ENCODE results near the gene RILPL2.

DNA sequence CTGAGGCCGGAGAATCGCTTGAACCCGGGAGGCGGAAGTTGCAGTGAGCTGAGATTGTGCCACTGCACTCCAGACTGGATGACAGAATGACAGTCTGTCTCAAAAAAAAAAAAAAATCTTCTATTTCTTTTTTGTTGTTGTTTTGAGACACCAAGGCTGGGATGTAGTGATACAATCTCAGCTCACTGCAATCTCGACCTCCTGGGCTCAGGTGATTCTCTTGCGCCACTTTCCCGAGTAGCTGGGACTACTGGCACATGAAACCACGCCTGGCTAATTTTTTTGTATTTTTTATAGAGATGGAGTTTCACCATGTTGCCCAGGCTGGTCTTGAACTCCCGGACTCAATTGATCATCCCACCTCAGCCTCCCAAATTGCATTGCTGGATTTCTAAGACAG lies 14.2 kb upstream of the RILPL2 start:
- TF ChIP-seq ARNT (IDR thresholded peaks at IDR 0.05): no peak
- TF ChIP-seq TARDBP (IDR thresholded peaks at IDR 0.05): no peak
